SK-N-SH (cell line): ENCODE measurements around the gene GHRH.

ENCODE experiments used
- CTCF ChIP-seq: fragments of 200-600 bp; sonication (generic); IDR thresholded peaks from 2 replicates; pipeline ENCODE4 v1.6.1; 2017; ENCODE audit warnings: antibody characterized with exemption, mild to moderate bottlenecking, moderate library complexity
- FOXJ3 ChIP-seq: sonication (generic); formaldehyde crosslinking; IDR thresholded peaks from 2 replicates; pipeline ENCODE4 v1.5.1; 2020; ENCODE audit warnings: mild to moderate bottlenecking, missing genetic modification reagents
- GABPA ChIP-seq: IDR thresholded peaks from 2 replicates; pipeline ENCODE4 v1.4.0; 2012; ENCODE audit warnings: low read depth, mild to moderate bottlenecking
- MAX ChIP-seq: IDR thresholded peaks from 2 replicates; pipeline ENCODE4 v1.4.0; 2012; ENCODE audit warnings: low read depth
- POLR2AphosphoS5 ChIP-seq: IDR thresholded peaks from 2 replicates; pipeline ENCODE4 v1.6.1; 2012; ENCODE audit warnings: low read depth, low read length
- RCOR1 ChIP-seq: fragments of 150-350 bp; IDR thresholded peaks from 2 replicates; pipeline ENCODE4 v1.6.1; 2017; ENCODE audit warnings: antibody characterized with exemption, low read length
- TAF1 ChIP-seq: IDR thresholded peaks from 2 replicates; pipeline ENCODE4 v1.6.1; 2012; ENCODE audit warnings: low read depth, mild to moderate bottlenecking, low read length, moderate library complexity, borderline replicate concordance
- TEAD4 ChIP-seq: IDR thresholded peaks from 2 replicates; pipeline ENCODE4 v1.4.0; 2012; ENCODE audit warnings: mild to moderate bottlenecking, borderline replicate concordance; ENCODE audit not compliant: insufficient read depth
- YY1 ChIP-seq: IDR thresholded peaks from 2 replicates; pipeline ENCODE4 v1.4.0; 2012; ENCODE audit warnings: low read depth, mild to moderate bottlenecking

GRCh38 chr20:37310951-37311350 lies 49.3 kb upstream of the GHRH start:
- no peak for TF ChIP-seq CTCF
- TF ChIP-seq GABPA: no peak
- no peak for TF ChIP-seq RCOR1
- TF ChIP-seq POLR2AphosphoS5: no peak
- TF ChIP-seq MAX: no peak
- no peak for TF ChIP-seq TEAD4
- TF ChIP-seq FOXJ3: no peak
- no peak for TF ChIP-seq TAF1
- TF ChIP-seq YY1: no peak
